ENCODE results near the gene HIP1R.
"Not testable (repeated sequence)": the region's sequence is repeated elsewhere in the genome, so short reads cannot be mapped to it uniquely, and the experiment has no call there.

HIP1R gene

DNA sequence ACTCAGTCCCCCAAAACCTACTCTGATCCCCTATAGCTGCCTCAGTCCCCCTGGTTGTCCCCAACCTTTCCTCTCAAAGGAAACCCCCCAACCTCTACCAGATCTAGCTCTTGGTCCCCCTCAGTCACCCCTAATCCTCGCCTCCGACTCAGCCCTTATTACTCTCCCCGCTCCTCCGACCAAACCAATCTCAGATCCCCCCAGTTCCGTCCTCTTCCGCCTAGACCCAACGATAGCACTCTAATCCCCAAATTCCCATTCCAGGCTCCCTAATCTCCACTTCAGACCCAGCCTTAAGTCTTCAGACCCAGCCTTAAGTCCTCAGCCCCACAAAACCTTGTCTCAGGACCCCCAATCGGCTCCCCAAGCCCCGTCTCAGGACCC lies 60.1 kb downstream of the HIP1R start:
- no peak for DNase-seq

DNA sequence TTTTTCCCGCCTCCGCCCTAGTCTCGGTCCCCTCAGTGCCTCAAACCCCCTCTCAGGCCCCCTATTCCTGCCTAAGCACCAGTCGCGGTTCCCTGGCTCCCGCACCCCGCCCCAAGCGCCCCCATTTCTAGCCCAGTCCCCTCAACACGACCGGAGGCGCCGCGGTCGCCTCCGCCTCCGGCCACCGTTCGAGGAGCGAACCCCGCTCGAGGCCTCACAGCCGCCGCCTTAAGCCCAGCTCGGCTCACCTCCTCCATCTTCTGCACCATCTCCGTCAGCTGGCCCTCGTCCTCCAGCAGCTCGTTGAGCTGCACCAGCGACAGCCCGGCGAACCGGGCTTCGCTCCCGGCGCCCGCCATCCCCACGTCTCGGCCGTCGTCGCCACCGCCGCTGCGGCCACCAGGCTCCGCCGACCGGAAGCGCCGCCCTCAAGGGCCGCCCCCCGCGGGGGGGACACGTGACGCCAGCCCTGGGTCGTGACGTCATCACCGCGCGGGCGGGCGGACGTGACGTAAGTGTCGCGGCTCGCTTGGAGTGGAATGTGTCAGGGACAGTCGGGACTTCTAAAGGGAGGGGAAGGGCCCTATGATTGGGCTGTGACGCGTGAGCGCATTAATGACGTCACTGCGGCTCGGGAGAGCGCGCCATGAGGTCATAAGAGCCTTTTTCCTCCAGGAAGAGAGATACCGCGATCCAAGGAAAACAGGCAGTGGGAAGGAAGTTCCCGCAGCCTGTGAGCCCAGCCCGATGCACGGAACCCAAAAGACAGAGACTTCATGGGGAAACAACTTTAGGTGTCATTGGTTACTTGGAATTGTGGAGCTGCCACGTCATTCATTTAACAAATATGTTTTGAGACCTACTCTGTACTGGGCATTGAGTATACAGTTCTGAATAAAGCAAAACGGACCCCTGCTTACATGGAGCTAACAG lies 60.7 kb downstream of the HIP1R start, which contains the start of gene VPS37B:
Gene VPS37B (minus strand): TSS at position 421 of the 933 bp plus-strand sequence. CDS start 62 bp downstream, at position 359.
- peak; percentile 87 for DNase-seq

DNA sequence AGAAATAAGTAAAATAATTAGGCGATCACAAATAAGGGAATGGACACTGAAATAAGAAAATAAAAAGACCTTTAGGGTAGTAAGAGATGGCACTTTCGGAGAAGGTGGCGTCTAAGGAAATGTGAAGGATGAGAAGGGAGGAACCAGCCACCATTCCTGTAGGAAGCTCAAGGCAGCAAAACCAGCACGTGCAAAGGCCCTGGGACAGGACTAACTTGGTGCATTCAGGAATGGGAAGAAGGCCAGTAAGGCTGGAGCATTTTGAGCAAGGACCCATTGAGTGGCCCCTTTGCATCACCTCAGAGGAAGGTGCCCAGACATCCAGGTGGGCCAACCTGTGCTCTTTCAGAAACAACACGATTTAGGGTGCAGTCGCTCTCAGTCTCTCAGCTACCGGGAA lies 61.4 kb downstream of the HIP1R start:
- no peak for DNase-seq

DNA sequence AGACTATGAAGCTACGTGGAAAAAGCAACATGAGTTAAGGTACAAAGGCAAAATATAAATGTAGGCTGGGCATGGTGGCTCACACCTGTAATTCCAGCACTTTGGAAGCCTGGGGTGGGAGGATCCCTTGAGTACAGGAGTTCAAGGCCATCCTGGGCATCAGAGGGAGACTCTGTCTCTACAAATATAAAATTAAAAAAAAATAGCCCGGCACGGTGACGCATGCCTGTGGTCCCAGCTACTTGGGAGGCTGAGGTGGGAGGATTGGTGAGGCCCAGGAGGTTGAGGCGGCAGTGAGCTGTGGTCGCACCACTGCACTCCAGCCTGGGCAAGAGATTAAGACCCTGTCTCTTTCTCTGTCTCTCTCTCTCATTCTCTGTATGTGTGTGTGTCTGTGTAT lies 64.6 kb downstream of the HIP1R start:
- DNase-seq: no peak

DNA sequence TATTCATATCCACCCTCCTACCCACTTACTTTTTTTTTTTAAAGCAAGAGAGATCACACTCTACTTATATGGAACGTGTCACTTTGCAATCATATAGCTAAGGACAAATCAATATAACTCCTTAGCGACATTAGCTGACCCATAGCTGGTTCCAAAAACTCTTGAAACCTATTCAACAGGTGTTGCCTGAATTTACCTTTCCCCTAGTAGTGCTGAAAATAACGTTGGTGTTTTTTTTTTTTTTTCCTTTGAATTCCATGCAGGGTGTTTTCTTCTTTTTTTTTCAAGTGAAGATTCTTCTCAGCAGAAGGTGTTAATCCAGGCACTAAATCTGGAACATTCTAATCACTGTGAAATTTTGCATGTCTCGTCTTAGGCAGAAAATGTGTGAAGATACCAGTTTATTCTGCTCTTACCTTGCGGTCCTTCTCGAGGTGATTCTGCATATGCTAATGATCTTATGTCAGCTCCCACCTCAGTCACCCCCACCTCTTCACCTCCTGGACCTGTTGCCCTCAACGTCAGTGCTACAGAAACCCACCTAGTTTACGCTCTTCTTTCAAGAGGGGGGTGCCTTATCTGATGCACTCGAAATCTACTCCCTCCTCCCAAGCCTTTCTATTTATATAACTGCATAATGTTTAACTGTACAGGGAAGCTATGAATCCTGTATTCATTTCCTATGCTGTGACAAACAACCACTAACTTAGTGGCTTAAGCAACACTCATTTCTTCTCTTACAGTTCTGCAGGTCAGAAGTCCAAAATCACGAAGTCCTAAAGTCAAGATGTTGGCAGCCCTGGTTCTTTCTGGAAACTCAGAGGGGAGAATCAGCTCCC lies 67.8 kb downstream of the HIP1R start:
- DNase-seq: no peak

DNA sequence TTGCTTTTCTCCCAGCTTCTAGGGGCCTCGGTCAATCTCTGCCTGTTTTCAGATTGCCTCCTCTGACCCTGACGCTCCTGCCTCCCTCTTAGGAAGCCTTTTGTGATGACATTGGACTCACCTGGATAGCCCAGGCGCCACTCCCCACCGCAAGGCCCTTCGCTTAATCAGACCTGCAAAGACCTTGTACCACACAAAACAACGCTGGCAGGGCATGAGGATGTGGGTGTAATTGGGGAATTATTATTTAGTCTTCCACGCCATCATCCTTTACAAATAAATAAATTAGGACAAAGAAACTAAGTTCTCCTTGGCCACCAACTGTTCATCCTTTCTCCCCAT lies 68.4 kb downstream of the HIP1R start:
- no peak for DNase-seq

DNA sequence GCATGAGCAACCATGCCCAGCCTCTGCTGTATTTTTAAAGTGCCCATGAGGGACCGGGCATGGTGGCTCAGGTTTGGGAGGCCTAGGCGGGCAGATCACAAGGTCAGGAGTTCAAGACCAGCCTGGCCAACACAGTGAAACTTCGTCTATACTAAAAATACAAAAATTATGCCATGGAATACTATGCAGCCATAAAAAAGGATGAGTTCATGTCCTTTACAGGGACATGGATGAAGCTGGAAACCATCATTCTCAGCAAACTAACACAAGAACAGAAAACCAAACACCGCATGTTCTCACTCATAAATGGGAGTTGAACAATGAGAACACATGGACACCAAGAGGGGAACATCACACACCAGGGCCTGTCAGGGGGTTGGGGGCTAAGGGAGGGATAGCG lies 70.0 kb downstream of the HIP1R start:
- not testable (repeated sequence) for DNase-seq

DNA sequence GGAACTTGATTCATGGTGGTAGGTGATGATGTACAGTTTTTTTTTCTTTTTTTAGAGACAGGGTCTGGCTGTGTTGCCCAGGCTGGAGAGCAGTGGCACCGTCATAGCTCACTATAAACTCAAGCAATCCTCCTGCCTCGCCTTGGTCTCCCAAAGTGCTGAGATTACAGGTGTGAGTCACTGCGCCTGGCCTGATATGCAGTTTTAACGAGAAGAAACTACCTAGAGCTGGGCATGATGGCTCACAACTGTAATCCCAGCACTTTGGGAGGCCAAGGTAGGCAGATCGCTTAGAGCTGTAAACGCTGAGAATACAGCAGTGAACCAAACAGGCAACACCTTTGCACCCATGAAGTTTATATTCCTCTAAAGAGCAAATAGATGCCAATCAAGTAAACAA lies 73.7 kb downstream of the HIP1R start:
- no peak for DNase-seq

DNA sequence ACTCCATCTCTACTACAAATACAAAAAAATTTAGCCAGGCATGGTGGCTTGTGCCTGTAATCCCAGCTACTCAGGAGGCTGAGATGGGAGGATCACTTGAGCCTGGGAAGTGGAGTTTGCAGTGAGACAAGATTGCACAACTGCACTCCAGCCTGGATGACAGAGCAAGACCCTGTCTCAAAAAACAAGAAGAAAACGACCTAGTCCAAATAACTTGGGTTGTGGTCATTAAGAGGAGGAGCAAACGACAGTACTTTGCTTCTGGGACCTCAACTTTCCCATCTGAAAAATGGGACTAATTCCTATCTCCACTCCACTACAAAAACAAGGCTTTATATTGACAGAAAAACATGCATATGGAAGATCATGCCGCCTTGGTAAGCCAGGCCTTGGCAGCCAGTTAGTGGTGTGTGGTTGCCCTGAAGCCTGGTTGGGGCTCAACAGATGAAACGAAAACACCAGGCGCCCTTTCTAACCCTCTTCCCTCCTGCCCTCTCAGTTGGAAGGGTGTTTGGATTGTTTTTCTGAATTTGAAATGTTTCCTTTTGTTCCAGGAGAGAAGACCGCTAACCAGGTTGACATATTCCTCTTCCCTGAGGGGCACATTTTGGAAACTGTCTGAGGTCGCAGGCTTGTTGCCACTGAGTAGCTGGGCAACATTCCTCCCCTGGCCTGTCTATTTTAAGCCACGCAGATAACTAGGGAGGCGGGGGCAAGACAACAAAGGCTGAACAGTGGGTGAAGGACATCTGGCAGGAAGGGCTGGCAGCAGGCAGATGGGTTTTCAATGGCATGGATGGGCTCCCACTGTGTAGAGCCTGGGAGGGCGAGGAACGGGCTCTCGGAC lies 74.4 kb downstream of the HIP1R start:
- no peak for DNase-seq
